NCI-H1417 (cell line): Measurements from ENCODE around the gene FOXL1.

Experiments used
- DNase-seq, 3 experiments: peaks; one replicate each; lab custom pipeline; 2025; lab: John Stamatoyannopoulos, UW

Gene FOXL1

DNA sequence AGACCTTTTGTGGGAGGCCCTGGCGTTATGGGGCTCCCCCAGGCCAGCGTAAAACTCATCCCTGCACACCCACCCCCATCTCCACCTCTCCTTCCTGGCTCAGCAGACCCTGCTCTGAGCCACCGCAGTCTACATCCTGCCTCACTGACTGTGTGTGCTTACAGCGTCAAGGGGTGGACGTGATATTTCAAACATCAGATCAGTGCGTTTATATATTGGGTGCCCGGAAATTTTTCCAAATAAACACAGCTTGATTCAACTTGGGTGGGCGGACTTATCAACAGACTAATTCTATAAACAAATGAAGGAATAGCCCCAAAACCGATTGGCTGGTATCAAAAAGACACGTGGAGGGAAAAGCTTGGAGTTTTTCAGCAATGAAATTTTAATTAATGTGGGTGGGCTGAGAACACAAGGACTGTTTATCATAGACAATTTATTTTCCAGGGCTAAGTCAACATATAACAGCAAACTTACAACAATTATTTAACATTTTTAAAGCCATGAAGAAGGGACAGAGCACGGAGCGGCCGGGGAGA lies at the start of gene FOXL1:
TSS of gene FOXL1 (plus strand) at position 489 of the 539 bp plus-strand sequence. CDS start 175 bp downstream, outside the sequence.
- no peak for DNase-seq

DNA sequence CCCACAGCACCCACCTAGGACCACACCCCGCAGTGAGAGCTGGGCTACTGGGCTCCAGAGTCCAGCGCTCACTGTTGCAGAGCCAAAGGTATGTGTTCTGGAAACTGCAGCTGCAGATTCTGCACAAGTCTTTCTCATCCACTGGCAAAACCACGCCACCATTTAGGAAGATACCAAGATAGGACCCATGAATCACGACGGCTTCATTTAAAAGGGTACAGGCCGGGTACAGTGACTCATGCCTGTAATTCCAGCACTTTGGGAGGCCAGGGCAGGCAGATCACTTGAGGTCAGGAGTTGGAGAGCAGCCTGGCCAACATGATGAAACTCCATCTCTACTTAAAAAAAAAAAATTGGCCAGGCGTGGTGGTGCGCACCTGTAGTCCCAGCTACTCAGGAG lies 49.2 kb upstream of the FOXL1 start:
- no peak for DNase-seq

DNA sequence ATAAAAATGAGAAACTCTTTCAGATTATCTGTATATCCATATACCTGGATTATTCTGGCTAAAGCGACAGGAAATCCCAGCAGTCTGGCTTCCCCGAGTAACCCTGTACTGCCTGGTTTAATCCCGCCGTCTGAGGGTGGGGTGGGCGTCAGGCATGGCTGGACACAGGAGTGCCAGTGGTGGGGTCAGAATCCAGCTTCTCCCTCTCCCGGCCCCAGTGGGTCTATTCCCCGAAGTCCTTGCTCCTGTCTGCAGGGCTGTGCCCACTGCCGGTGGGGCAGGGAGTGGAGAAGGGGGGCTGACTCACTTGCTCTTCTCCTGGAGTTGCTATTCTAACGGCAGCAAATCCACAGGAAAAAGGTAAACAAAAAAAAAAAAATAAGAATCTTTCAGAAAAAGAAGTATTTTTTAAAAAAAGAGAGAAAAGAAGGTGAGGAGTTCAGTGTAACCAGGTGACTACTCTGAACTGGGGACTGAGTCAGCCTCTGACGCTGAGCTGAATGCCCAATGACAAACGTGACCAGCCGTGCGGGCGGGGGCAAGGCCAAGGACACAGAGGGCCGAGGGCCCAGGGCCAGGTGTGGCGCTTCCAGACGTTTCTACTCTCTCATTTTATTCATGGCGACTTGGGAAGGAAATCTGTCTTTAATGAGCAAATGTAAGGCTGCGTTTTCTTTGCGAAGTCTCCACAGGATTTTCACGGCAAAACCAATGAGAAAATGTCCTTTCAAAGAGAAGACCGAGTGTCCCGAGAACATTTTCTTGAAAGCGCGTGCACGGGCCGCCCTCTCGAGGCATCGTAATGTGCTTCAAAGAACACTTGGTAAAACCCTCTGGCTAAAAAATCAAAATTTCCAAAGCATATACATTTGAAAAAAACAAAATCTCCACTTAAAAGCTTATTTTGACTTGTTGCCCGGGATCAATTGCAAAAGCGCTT lies 47.8 kb upstream of the FOXL1 start:
- no peak for DNase-seq

DNA sequence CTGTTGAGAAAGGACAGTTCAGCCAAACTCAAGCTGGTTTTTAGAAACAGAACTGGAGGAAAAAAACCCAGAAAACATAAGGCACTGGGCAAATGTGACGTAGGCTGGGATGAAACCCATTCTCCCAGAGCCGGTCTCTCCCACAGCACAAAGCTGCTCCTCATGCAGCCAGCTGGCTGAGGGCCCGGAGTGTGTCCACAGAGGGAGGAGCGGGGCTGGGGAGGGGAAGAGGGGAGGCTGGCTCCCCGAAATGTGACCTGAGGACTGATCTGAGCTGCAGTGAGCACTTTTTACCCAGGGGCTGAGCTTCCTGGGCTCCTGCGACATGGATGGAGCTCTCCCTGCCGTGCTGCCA lies 47.2 kb upstream of the FOXL1 start:
- no peak for DNase-seq

DNA sequence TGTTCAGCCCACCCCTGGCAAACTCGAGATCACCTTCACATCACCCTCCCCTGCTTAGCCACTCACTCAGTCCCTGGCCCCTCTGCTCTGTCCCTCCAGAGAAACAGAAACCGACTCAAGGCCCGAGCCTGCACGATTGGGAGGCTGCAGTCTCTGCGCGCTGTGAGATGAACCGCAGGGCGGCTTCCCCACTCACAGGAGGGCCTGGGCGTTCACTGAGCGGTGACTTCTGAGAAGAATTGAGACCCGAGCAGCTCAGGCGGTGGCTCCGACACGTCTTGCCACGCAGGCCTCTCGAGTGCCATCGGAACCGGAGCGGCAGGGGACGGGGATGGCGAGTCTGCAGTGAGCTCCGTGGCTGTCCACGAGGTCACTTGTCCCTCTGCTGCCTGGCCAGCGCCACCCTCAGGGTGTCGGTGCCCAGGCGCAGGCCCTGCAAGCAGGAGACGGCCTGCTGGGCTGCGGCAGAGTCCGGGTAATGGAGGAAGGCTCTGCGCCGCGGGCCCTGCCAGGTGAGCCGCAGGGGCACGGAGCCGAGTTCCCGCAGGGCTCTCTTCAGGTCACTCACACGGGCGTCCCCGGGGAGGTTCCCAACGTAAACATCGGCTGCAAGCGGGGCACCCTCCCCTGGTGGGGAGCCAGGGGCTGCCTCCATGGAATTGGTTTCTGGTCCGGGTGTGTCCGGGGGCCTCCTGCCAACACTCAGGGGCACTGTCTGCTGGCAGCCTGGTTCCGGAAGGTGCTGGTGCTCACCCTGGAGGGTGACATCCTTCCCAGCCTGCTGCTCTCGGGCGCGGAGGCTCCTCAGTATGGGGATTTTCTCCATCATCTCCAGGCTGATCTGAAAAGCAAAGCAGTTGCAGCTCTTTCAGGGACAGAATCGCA lies 46.5 kb upstream of the FOXL1 start:
- no peak for DNase-seq

DNA sequence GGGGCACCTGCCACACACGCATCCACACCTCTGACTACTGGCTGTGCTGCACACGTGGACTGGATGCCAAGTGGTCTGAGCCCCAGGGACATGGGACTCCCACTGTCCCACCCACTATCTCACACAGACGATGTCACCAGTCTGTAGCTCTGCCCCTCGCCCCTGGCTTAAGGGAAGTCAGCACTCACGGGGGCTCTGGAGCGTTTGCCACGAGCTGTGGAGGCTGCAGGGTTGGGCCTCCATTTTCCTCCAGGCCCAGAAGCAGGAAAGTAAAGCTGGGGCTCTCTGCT lies 45.9 kb upstream of the FOXL1 start:
- DNase-seq: no peak

DNA sequence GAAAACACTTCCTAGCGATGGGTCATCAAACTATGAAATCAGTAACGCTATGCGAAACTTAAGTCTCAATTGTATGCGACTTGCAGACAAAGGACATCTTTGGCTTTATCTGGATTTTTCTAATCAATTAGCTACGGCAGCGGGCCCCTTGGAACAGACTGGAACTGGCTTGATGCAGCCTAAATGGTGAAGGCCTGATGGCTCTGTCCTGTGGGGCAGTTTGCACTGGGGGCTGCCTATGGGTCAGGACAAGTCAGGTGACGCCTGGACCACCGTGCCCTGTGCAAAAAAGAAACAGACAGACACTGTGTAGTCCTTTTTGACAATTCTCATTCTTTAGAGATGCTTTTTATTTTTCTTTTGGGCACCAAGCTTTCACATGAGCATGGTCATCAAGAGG lies 45.3 kb upstream of the FOXL1 start:
- no peak for DNase-seq

DNA sequence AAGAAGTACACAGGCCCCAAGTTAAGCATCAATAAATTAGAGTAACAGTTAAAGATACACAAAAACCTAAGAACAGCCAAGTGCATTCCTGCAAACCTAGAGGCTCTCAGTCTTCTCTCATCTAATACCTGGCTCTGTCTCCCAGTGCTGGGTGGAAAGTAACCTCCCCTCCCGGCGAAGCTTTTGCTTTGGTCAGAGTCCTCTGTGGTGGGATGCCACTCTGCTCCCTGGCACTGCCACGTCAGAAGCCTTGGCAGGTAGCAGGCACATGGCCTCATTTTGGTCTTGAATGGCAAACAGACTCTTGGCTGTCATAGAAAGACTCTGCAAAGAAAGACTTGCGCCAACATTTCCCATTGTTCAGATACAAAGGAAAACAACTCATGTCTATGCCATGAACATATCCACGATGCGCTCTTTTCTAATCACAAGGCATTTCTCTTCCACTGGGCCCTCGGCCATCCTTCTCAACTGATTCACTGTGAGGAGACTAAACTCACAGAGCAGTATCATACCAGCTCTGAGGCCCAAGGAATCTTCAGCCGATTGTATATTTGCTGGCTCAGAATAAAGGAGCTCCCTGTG lies 44.5 kb upstream of the FOXL1 start:
- no peak for DNase-seq

DNA sequence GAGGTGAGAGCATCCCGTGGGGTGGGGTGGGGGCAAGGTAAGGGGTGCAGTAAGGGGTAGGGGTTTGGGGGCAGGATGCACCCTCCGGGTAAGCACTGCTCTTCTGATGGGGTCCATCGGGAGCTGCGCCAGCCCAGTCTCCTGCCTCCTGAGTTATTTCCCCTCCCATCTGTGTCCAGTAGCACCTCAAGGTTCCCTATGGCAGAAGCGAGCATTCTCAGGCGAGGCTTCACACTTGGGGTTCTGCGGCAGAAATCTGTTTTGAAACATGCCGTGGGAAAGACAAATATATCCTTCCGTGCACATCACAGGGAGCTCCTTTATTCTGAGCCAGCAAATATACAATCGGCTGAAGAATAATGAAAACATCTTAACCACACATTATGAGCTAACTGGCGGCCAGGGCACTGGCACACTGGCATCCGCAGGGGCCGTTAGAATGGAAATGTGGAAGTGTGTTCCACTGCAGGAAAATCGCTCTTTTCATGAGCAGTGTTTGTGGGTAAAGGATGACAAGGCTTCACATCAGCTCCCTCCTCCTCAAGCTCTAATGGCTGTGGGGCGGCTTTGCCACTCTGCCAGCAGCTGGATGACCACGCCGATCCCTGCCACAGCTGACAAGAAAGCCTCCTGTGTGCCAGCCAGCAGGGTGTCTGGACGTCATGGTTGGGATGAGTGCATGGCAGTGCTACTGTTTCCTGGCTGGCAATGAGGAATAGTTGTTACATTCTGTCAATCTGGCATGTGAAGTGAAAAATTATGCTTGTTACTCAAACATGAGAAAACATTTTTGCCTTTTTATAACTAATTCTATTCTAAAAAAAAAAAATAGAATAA lies 43.4 kb upstream of the FOXL1 start:
- no peak for DNase-seq

DNA sequence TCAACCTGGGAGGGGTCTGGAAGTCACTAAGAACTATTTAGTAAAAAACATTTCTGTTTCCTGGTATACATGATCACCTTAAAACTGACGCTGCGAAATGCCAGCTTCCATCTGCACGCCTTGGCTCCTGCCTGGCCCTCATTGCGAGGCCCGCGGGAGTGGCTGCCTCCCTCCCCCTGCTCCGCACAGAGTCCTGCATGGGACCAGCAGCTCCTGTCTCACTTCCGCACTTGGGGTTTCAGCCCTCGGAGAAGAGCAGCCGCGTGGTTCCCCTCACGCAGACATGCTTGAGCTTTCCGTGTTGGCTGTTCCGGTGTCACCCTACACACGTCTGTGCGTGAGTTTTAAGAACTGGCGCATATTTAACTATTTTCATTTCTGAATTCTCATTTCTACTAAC lies 41.7 kb upstream of the FOXL1 start:
- no peak for DNase-seq

DNA sequence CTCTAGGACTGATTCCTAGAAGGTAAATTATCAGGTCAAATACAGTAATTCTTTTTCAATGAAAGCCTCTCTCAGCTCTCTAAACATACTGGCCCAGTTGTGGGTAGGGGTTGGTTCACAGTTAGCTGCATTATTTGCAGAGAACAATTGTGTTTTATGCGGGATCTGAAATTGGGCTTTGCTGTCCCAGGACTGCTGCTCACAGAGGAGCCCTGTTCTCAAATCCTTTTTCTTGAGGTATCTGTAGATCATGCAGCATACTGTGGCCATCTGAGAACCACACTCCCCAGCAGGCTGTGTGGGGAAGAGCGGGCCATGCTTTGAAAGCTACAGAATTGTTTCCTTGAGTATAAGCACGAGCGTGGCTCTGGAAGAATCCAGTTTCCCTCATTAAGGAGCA lies 40.9 kb upstream of the FOXL1 start:
- no peak for DNase-seq

DNA sequence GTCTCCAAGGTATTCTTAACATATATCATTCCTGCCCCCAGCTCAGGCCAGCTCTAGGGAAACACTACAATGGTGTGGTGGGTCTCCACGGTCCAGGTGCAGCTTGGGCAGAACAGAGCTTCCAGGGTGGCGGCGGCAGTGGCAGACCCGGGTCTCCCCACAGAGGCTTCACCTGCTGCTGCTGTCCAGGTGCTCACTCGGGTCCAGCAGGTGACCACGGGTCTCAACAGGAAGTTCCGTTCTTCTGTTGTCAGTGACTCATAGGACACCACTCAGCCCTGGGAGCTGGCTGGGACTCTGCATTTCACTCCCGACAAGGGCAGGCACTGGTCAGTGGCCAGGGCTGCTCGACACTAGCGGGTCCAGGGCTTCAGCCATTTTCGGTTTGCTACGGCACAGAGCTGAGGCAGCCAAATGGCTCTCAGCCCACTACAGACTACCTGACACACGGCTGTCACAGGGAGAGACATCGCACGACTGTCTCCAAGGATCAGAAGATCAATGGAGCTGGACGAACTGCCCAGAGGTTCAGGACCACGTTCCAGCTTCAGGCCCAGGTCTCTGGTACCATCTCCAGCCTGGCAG lies 40.1 kb upstream of the FOXL1 start:
- DNase-seq: no peak

DNA sequence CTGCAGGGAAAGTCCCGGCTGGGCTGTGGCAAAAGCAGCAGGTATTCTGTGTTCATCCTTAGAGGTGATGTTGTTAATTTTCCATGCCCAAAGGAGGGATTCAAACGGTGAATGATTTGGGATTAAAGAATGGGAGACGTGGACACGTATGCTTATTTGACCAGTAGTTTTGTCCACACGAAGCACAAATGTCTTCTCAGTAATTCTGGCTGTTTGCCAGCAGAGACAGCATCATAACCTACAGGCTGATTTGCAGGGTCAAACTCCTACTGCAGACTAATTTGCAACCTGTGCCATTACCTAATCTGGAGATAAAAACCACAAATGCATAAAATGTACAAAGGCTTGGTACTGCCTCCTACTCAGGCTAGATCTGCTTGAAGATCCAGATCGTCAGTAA lies 37.5 kb upstream of the FOXL1 start:
- DNase-seq: no peak

DNA sequence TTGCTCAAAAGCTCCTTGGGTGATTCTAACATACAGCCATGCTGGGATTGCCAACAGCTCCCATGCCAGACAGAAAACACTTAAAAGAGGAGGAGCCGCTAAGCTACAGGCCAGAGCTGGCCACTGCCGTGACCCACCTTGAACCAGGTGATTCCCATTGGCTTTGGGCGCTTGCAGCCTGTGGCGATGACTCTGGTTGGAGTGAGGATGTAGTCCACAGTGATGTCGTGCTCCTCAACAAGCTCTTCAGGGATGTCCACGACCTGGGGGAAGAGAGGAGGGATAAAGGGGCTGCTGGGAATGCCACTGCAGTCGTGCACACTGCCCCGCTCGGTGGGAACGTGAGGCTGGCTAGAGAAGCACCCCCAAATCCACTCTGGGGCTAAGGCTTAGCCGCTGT lies 36.8 kb upstream of the FOXL1 start:
- no peak for DNase-seq

DNA sequence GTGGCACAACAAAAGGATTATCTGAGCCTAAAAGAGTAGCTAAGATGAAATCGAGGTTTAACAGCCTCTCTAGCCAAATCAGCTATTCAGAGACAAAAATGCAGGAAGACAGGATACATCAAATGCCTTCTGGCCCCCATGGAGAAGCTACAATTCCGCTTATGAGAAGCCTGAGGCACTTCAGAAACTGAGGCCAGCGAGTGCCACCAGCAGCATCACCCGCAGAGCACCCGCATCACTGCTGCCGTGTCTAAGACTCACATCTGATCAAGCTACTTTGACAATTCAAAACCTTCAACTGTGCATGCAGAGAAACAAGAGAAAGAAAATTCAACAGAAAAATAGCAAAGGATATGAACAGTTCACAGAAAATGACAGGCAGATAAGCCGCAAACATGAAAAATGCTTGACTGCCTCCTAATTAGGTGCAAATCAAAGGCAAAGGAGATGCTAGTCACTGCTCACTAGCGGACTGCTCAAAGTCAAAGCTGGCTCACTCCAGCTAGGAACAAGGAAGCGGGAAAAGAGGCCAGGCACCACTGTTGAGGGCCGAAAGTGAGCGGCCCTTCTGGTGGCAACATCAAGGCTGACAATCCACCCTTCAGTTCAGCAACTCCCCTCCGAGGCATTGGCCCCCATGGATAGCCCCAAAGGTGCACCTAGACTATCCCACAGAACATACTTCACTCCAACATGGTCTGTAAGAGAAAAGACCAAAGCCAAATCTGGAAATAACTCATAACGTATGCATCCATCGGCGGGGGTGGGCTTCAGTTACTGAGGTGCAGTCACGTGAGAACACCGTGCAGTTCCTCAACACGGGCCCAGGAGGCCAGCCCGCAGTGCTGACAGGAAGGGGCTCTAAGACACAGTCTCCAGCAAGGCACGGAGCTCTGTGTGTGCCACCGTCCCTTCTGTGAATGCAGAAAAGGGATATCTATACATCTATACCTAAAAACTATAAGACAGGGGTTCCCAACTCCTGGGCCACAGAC lies 35.3 kb upstream of the FOXL1 start:
- no peak for DNase-seq

DNA sequence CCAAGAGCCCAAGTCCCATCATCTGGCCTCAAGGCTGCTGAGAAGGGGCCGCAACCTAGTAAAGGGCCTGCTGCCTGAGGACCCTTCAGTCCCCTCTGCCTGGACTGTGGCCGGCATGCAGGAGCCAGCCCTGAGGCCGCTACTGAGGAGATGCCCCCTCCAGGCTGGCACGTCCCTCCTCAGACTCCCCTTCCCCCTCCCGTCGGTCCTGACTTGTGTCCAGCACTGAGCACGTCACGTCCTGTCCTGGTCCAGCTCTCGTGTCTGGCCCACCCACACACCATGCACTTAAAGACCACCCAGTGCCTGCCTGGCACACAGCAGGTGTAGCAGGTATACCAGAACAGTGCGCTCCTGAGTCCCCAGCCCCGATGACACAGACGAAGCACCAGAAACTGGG lies 32.9 kb upstream of the FOXL1 start:
- DNase-seq: no peak

DNA sequence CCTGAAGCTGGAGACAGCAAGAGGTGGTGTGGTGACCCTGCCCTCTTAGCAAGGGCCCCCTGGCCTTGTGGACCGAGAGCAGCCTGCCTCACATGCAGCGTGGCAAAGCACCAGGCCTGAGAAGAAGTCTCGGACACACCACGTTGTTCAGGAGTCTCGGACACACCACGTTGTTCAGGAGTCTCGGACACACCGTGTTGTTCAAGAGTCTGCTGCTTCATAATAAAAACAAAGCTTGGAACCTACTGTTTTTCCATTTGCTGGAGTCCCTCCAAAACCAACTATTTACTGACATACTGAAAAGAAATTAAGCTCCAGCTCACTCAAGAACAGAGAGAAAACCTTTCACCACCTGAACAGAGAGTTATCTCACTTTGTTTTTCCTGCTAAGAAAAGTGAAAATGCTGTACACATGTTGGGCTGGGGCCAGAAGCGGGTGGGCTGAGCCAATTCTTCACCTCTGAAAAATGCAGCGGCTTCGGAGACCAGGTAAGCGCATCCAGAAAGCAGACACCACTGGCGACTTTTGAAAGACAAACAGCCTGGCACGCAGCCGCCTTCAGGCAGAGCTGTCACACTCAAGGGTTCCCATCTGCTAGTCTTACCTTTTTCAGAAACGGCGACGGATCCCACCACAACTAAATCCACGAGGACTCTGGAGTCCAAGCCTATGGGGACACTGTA lies 32.3 kb upstream of the FOXL1 start:
- DNase-seq: no peak

DNA sequence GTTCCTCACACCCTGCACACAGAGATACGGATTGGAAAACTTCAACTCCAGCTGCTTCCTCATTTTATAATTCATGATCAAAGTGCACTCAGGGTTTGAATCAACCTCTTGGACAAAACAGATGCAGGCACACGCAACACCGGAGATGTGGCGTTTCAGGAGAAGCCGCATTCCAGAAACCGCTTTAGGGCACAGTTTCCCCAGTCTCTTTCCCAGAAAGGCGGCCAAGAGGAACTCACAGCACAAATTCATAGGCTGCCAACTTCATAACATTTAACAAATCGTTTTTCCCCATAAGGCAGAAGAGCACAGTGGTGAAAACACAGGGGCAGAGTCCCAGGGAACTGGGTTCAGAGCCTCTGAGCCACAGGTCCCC lies 31.7 kb upstream of the FOXL1 start:
- DNase-seq: no peak

DNA sequence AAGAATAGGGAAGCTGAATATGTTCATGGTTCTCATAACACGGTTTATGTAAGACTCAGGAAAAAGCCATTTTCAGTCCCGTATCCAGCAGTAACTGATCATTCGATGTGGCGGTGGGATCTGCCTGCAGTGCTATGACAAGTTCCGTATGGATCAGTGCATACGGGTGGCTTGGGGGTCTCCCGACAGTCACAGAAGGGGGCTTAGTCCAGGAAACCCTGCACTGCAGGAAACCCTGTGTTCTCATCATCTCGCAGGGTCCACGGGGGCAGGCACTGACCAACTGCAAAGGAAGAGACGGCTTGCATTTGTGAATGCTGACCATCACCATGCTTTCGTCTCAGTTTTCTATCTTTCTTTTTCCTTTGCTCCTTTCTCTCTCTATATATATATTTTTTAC lies 31.1 kb upstream of the FOXL1 start:
- no peak for DNase-seq
